H1 (cell line): ENCODE measurements around the gene DUOXA2. TPM values are rescaled to one million over a fixed set of nuclear protein-coding genes. Genes with fewer than 3 reads are reported as not detected.

ENCODE experiments used
- CTCF ChIA-PET: fragments of 300-600 bp; sonication (Branson Sonifier 250); formaldehyde crosslinking; loops from one replicate; lab custom pipeline; 2021; ENCODE audit not compliant: partially characterized antibody; lab: Charles Lee
- POLR2A ChIA-PET: fragments of 300-600 bp; sonication (Branson Sonifier 250); formaldehyde crosslinking; loops from one replicate; lab custom pipeline; 2021; ENCODE audit warnings: inconsistent platforms; ENCODE audit not compliant: partially characterized antibody; lab: Charles Lee
- DNase-seq, 2 experiments: peaks; one replicate each; pipeline versions ENCODE4 v3.0.0 to v3.0.0-alpha.2; 2010 to 2022; ENCODE audit warnings: low spot score in 2 of 2, low read depth in 1 of 2, mixed read lengths in 1 of 2
- FAIRE-seq: peaks from 2 replicates; lab custom pipeline; 2011; peaks lifted over from hg19 to GRCh38; lab: Jason Lieb, UNC
- H2AFZ ChIP-seq: 2 replicates; pipeline ENCODE4 v1.8.1; 2012; ENCODE audit warnings: low read length, inconsistent platforms
- H2AK5ac ChIP-seq: 2 replicates; pipeline ENCODE4 v1.6.1; 2013; ENCODE audit warnings: low read depth, low read length
- H2BK120ac ChIP-seq: replicated peaks from 2 replicates; pipeline ENCODE3; 2013; ENCODE audit warnings: low read depth, low read length, inconsistent platforms
- H2BK12ac ChIP-seq: 2 replicates; pipeline ENCODE4 v1.6.1; 2013; ENCODE audit warnings: low read depth, low read length
- H2BK15ac ChIP-seq: 2 replicates; pipeline ENCODE4 v1.6.1; 2013; ENCODE audit warnings: low read length
- H2BK20ac ChIP-seq: 2 replicates; pipeline ENCODE4 v1.6.1; 2013; ENCODE audit warnings: low read length
- H2BK5ac ChIP-seq: 2 replicates; pipeline ENCODE4 v1.6.1; 2013; ENCODE audit warnings: low read depth, low read length
- H3K14ac ChIP-seq: 2 replicates; pipeline ENCODE4 v1.6.1; 2013; ENCODE audit warnings: inconsistent platforms; ENCODE audit not compliant: insufficient read length
- H3K18ac ChIP-seq: 2 replicates; pipeline ENCODE4 v1.6.1; 2013; ENCODE audit warnings: low read length; ENCODE audit errors: extremely low read depth
- H3K23ac ChIP-seq: 2 replicates; pipeline ENCODE4 v1.6.1; 2013; ENCODE audit warnings: inconsistent platforms; ENCODE audit not compliant: insufficient read length
- H3K23me2 ChIP-seq: 2 replicates; pipeline ENCODE4 v1.6.1; 2013; ENCODE audit warnings: low read depth, low read length
- H3K27ac ChIP-seq: 2 replicates; pipeline ENCODE4 v1.6.1; 2011; ENCODE audit warnings: low read depth, low read length, inconsistent platforms
- H3K27me3 ChIP-seq, 4 experiments: replicated peaks in 1 of 4; 1 replicate in 1 of 4; 2 replicates in 3 of 4; pipeline versions ENCODE4 v1.6.1 to v1.8.1; 2011 to 2013; ENCODE audit warnings: low read length in 3 of 4, mild to moderate bottlenecking in 3 of 4, inconsistent platforms in 2 of 4, mixed read lengths in 2 of 4, moderate library complexity in 1 of 4; ENCODE audit not compliant: control insufficient read depth in 3 of 4, insufficient read depth in 3 of 4; ENCODE audit errors: extremely low read depth in 1 of 4
- H3K36me3 ChIP-seq, 4 experiments: 2 replicates each; pipeline versions ENCODE4 v1.6.1 to v1.8.1; 2011 to 2013; ENCODE audit warnings: mild to moderate bottlenecking in 4 of 4, low read length in 3 of 4, moderate library complexity in 2 of 4, control low read depth in 1 of 4, inconsistent platforms in 1 of 4; ENCODE audit not compliant: insufficient read depth in 4 of 4, control insufficient read depth in 2 of 4
- H3K4ac ChIP-seq: replicated peaks from 2 replicates; pipeline ENCODE3; 2013; ENCODE audit warnings: low read length, low read depth, mixed read lengths, inconsistent platforms; ENCODE audit not compliant: insufficient read length
- H3K4me1 ChIP-seq, 4 experiments: replicated peaks in 1 of 4; 1 replicate in 1 of 4; 2 replicates in 3 of 4; pipeline versions ENCODE4 v1.6.1 to v1.8.1; 2011 to 2013; ENCODE audit warnings: low read length in 3 of 4, inconsistent platforms in 2 of 4, mixed read lengths in 1 of 4; ENCODE audit not compliant: insufficient read depth in 4 of 4, control insufficient read depth in 3 of 4
- H3K4me2 ChIP-seq, 2 experiments: 2 replicates each; pipeline versions ENCODE4 v1.6.1 to v1.8.1; 2011 to 2013; ENCODE audit warnings: low read depth in 2 of 2, low read length in 2 of 2, control low read depth in 1 of 2, inconsistent platforms in 1 of 2, mild to moderate bottlenecking in 1 of 2; ENCODE audit not compliant: insufficient read depth in 1 of 2
- H3K4me3 ChIP-seq, 4 experiments: fragments of 200-600, 300-600 bp in 1 of 4; sonication (generic), shearing (Covaris generic), sonication (Bioruptor Twin) in 1 of 4; 2 replicates each; pipeline versions ENCODE4 v1.5.1 to v1.8.1; 2011 to 2016; ENCODE audit warnings: low read length in 4 of 4, low read depth in 3 of 4, control low read depth in 2 of 4, inconsistent platforms in 2 of 4, mild to moderate bottlenecking in 2 of 4, mixed read lengths in 1 of 4, moderate library complexity in 1 of 4; ENCODE audit not compliant: insufficient read depth in 2 of 4; ENCODE audit errors: extremely low read depth in 1 of 4
- H3K56ac ChIP-seq: replicated peaks from 2 replicates; pipeline ENCODE3; 2013; ENCODE audit warnings: low read depth, mild to moderate bottlenecking, mixed read lengths, low read length, inconsistent platforms; ENCODE audit not compliant: insufficient read length
- H3K79me1 ChIP-seq: 2 replicates; pipeline ENCODE4 v1.6.1; 2013; ENCODE audit warnings: low read depth, low read length, control low read depth
- H3K79me2 ChIP-seq, 2 experiments: 2 replicates each; pipeline versions ENCODE4 v1.6.1 to v1.8.1; 2012 to 2013; ENCODE audit warnings: low read length in 2 of 2, mild to moderate bottlenecking in 2 of 2, inconsistent platforms in 1 of 2; ENCODE audit not compliant: insufficient read depth in 2 of 2, control insufficient read depth in 1 of 2
- H3K9ac ChIP-seq, 4 experiments: replicated peaks in 1 of 4; 1 replicate in 1 of 4; 2 replicates in 3 of 4; pipeline versions ENCODE4 v1.6.1 to v1.8.1; 2011 to 2013; ENCODE audit warnings: low read depth in 3 of 4, low read length in 3 of 4, control low read depth in 2 of 4, mild to moderate bottlenecking in 2 of 4, moderate library complexity in 2 of 4, inconsistent platforms in 1 of 4; ENCODE audit errors: extremely low read depth in 1 of 4
- H3K9me3 ChIP-seq, 2 experiments: 2 replicates each; pipeline versions ENCODE4 v1.6.1 to v1.8.1; 2012 to 2013; ENCODE audit warnings: mild to moderate bottlenecking in 2 of 2, moderate library complexity in 2 of 2, control low read depth in 1 of 2, inconsistent platforms in 1 of 2, low read depth in 1 of 2, low read length in 1 of 2, mixed read lengths in 1 of 2; ENCODE audit not compliant: insufficient read depth in 2 of 2
- H4K20me1 ChIP-seq, 2 experiments: replicated peaks in 1 of 2; 2 replicates each; pipeline versions ENCODE3 to v1.8.1; 2011 to 2013; ENCODE audit warnings: inconsistent platforms in 2 of 2, low read length in 2 of 2, mild to moderate bottlenecking in 1 of 2; ENCODE audit not compliant: insufficient read depth in 2 of 2, control insufficient read depth in 1 of 2
- H4K5ac ChIP-seq: 2 replicates; pipeline ENCODE4 v1.6.1; 2013; ENCODE audit warnings: low read length, low read depth, mixed read lengths, inconsistent platforms; ENCODE audit not compliant: insufficient read length
- H4K8ac ChIP-seq: 2 replicates; pipeline ENCODE4 v1.8.0; 2013; ENCODE audit warnings: mild to moderate bottlenecking, moderate library complexity, low read length, inconsistent platforms; ENCODE audit not compliant: insufficient read depth; ENCODE audit errors: extremely low read depth
- H4K91ac ChIP-seq: replicated peaks from 2 replicates; pipeline ENCODE3; 2013; ENCODE audit warnings: low read length, mixed read lengths, inconsistent platforms; ENCODE audit not compliant: insufficient read length
- EZH2 ChIP-seq: fragments of 200-600 bp; sonication (generic); IDR thresholded peaks from 2 replicates; pipeline ENCODE4 v1.7.1; 2012; ENCODE audit warnings: low read depth, mild to moderate bottlenecking, moderate library complexity, low read length, inconsistent platforms; ENCODE audit not compliant: severe bottlenecking
- KDM1A ChIP-seq: fragments of 200-600, 300-600 bp; sonication (generic); IDR thresholded peaks from 2 replicates; pipeline ENCODE4 v1.7.1; 2016; ENCODE audit warnings: mild to moderate bottlenecking, low read length, borderline replicate concordance
- WGBS, 2 experiments: shearing (Covaris generic) in 1 of 2; methylation state at CpG; one replicate each; pipeline versions ENCODE4 v1.1.6 to v1.1.7; 2013 to 2015; ENCODE audit warnings: low lambda C conversion rate in 2 of 2, mixed read lengths in 2 of 2, inconsistent platforms in 1 of 2, low coverage in 1 of 2, missing lambda C conversion rate in 1 of 2; ENCODE audit not compliant: insufficient replicate concordance in 2 of 2, insufficient coverage in 1 of 2, insufficient read length in 1 of 2; ENCODE audit errors: extremely low coverage in 1 of 2, missing lambda C conversion rate in 1 of 2; 5-methylcytosine and 5-hydroxymethylcytosine counted together
- polyA plus RNA-seq, 7 experiments: library from polyadenylated mRNA; depleted of rRNA in 3 of 7; stranded (reverse) in 5 of 7; unstranded in 2 of 7; fragments of >200 nt in 5 of 7; fragments of 200-250 nt in 2 of 7; gene quantifications; 1 replicate in 5 of 7; 2 replicates in 1 of 7; 4 replicates in 1 of 7; pipeline versions ENCODE4 v1.2.1 to v1.2.3, GENCODE V29; 2011 to 2013; ENCODE audit warnings: missing spikeins in 2 of 7, mixed read lengths in 2 of 7
- total RNA-seq: library from RNA; stranded (reverse); fragmentation: NEBNext Ultra II Directional; extraction: Animal tissue kit (Norgen Biotek cat#: 25700); gene quantifications from 2 replicates; pipeline ENCODE4 v1.2.1, GENCODE V29; 2021

Gene DUOXA2
- total and polyA plus RNA-seq, 2 of the 8 experiments (the other 6 are each of a cell fraction or from before 2014, with no cell fraction given), result 0.05 TPM; not detected in 1

- no peak overlapping the region; the same call in 1 of the 2 replicates for H2BK15ac ChIP-seq
- no peak overlapping the region for H2BK120ac ChIP-seq
- H3K4me2 ChIP-seq, result peak overlapping the region; percentile 84 to 85; a peak in 3 of 4 replicates
- no peaks in the 10 kb centered on the region for H3K79me2 ChIP-seq
- WGBS, 2 experiments, result 33% methylated on average over 2 of the region's 2 CpGs; no CpG with 5 or more reads in 1 of the 2 experiments
- H2AFZ ChIP-seq, result no peak overlapping the region
- no peaks in the 10 kb centered on the region; a peak in 1 of 4 replicates for H3K9me3 ChIP-seq
- H4K91ac ChIP-seq, result no peak overlapping the region
- H3K4me3 ChIP-seq, result peak overlapping the region in 1 of 4 experiments; percentile 27; a peak in 1 of 8 replicates
- H2BK20ac ChIP-seq, result no peak overlapping the region
- H4K20me1 ChIP-seq, result peaks cover 21 to 44% of the 10 kb centered on the region in 2 experiments
- peaks cover 0 to 31% (median 24%) of the 10 kb centered on the region in 4 experiments; a peak in 6 of 7 replicates for H3K4me1 ChIP-seq
- H3K18ac ChIP-seq, result peak overlapping the region; percentile 32; the same call in 1 of the 2 replicates
- H3K23ac ChIP-seq, result no peak overlapping the region
- FAIRE-seq (no peak), DNase-seq (no peak)
- no peak overlapping the region for H3K4ac ChIP-seq
- CTCF ChIA-PET, result interaction anchor here (0.7 to 5.5 kb wide), 7 partner anchors 10 to 261 kb away, joined by 3 to 45 read pairs (median 4); partner anchors contain the start of genes DUOX1 and DUOXA1
- no peak overlapping the region for H2AK5ac ChIP-seq
- H3K27ac ChIP-seq, result no peak overlapping the region
- peak overlapping the region; percentile 43; the same call in 1 of the 2 replicates for H4K8ac ChIP-seq
- H3K36me3 ChIP-seq, result peaks cover 0 to 7% (median 0%) of the 10 kb centered on the region in 4 experiments; a peak in 1 of 8 replicates
- H3K23me2 ChIP-seq, result peaks cover 6% of the 10 kb centered on the region; the same call in 1 of the 2 replicates
- no peak overlapping the region for H4K5ac ChIP-seq
- no peak overlapping the region for H2BK5ac ChIP-seq
- H3K56ac ChIP-seq, result no peak overlapping the region
- 0 out of 2 replicates have a peak overlapping the region, but pooled peaks have one; percentile 68 for H2BK12ac ChIP-seq
- H3K27me3 ChIP-seq, result peaks cover 80 to 87% (median 81%) of the 10 kb centered on the region in 4 experiments
- TF ChIP-seq KDM1A, result no peak
- TF ChIP-seq EZH2, result peak; percentile 87
- H3K79me1 ChIP-seq, result no peaks in the 10 kb centered on the region
- no peak overlapping the region for H3K14ac ChIP-seq
- POLR2A ChIA-PET, result no interaction called here
- no peak overlapping the region for H3K9ac ChIP-seq
These were observed 592 bp downstream of the DUOXA2 start for GRCh38 chr15:45114751-45115085.
